CD4-positive, alpha-beta T cell (primary cell): ENCODE data around the gene FBLN5. TPM values are rescaled to one million over a fixed set of nuclear protein-coding genes. Genes with fewer than 3 reads are reported as not detected.
A peak's percentile ranks its signal among the peaks of the same experiment; 100 is the strongest.

Experiments used
- ATAC-seq: fragments of 200-7000 bp; cut with Tn5 transposase; one replicate; pipeline ENCODE4 v1.10.0; 2022; ENCODE audit warnings: mild to moderate bottlenecking; ENCODE audit not compliant: poor library complexity
- CTCF ChIA-PET: fragments of 350-600 bp; sonication (Branson Sonifier 250); formaldehyde crosslinking; loops from one replicate; lab custom pipeline; 2021; ENCODE audit warnings: antibody characterized with exemption, inconsistent platforms; lab: Charles Lee
- POLR2A ChIA-PET: fragments of 350-600 bp; sonication (Branson Sonifier 250); formaldehyde crosslinking; loops from one replicate; lab custom pipeline; 2021; ENCODE audit warnings: antibody characterized with exemption, inconsistent platforms; lab: Charles Lee
- DNase-seq, 14 experiments: peaks; one replicate each; pipeline ENCODE4 v3.0.0-alpha.2; 2013 to 2020; ENCODE audit warnings: mixed read lengths in 2 of 14
- H3K27ac ChIP-seq, 2 donors: one replicate each; pipeline versions ENCODE4 v1.5.1 to v1.7.0; 2013; ENCODE audit warnings: low read length in 2 of 2, low read depth in 1 of 2, mild to moderate bottlenecking in 1 of 2
- H3K27me3 ChIP-seq, 2 experiments: 1 replicate in 1 of 2; 2 replicates in 1 of 2; pipeline versions ENCODE4 v1.6.1 to v1.7.0; 2013; ENCODE audit warnings: low read length in 2 of 2, control low read depth in 1 of 2, mild to moderate bottlenecking in 1 of 2, moderate library complexity in 1 of 2; ENCODE audit not compliant: insufficient read depth in 2 of 2, control insufficient read depth in 1 of 2
- H3K36me3 ChIP-seq: one replicate; pipeline ENCODE4 v1.6.1; 2013; ENCODE audit warnings: low read length, control low read depth; ENCODE audit not compliant: insufficient read depth
- H3K4me1 ChIP-seq: one replicate; pipeline ENCODE4 v1.6.1; 2013; ENCODE audit warnings: low read length, control low read depth; ENCODE audit not compliant: insufficient read depth
- H3K4me3 ChIP-seq: one replicate; pipeline ENCODE4 v1.5.1; 2013; ENCODE audit warnings: mild to moderate bottlenecking, low read length, moderate library complexity
- H3K9me3 ChIP-seq, 2 experiments: 1 replicate in 1 of 2; 2 replicates in 1 of 2; pipeline versions ENCODE4 v1.6.1 to v1.7.0; 2013; ENCODE audit warnings: low read length in 2 of 2, mild to moderate bottlenecking in 2 of 2, control low read depth in 1 of 2, moderate library complexity in 1 of 2; ENCODE audit not compliant: control insufficient read depth in 1 of 2, insufficient read depth in 1 of 2
- H3K27ac Mint-ChIP-seq: one replicate; pipeline ENCODE4 v1.8.0; 2020; ENCODE audit warnings: mixed read lengths
- H3K27me3 Mint-ChIP-seq: one replicate; pipeline ENCODE4 v1.8.0; 2021; ENCODE audit warnings: mixed read lengths
- H3K36me3 Mint-ChIP-seq: one replicate; pipeline ENCODE4 v1.8.0; 2021; ENCODE audit warnings: low read depth, mixed read lengths
- H3K4me1 Mint-ChIP-seq: one replicate; pipeline ENCODE4 v1.8.0; 2021; ENCODE audit warnings: low read depth, mixed read lengths
- H3K4me3 Mint-ChIP-seq: one replicate; pipeline ENCODE4 v1.8.0; 2020; ENCODE audit warnings: mild to moderate bottlenecking, mixed read lengths
- H3K9me3 Mint-ChIP-seq: one replicate; pipeline ENCODE4 v1.8.0; 2020; ENCODE audit warnings: mixed read lengths
- intact Hi-C, 2 experiments: fragments of 100-400 bp; cut with DNase I in 1 of 2; cut with micrococcal nuclease in 1 of 2; formaldehyde crosslinking; loops; one replicate each; pipeline versions ENCODE4 v1.15.1 to v1.9.0; 2023 to 2025; cut with DNase I, micrococcal nuclease
- total RNA-seq, 174 experiments: library from RNA in 2 of 174; stranded (reverse) in 2 of 174; gene quantifications; one replicate each; pipeline ENCODE4 v1.2.3 and lab custom pipeline; 2021 to 2026
- TF ChIP-seq, protein P1 (sequence below): fragments of 200-600 bp; IDR thresholded peaks from one replicate; pipeline ENCODE4 v1.8.0; 2022; ENCODE audit warnings: antibody characterized with exemption, mild to moderate bottlenecking

The FBLN5 gene
- total RNA-seq, 2 experiments from 2014 or later, result 1.2 to 1.5 TPM

DNA sequence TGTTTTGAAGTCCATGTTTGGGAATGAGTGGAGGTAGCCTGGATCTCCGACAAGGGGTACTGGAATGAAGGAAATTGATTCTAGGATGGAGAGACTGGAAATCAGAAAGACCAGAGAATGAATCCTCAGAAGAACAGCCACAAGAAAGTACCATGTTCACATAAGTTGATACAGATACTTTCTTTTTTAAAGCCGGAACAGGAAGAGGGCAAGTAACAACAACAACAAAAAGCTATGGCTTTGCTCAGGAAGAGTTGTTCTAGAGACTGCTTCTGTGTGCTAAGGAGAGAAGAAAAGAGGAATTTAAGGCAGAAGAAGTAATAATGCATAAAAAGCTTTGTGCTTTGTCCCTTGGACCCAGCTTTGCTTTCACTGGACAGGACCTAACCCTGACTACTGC lies 86.4 kb downstream of the FBLN5 start:
- ATAC-seq (peak; percentile 65), DNase-seq (peak in 3 of 14 experiments; percentile 41 to 64 (median 45))
- Histone ChIP-seq H3K4me1 (peaks cover 84% of the 10 kb centered on the region), H3K4me3 (peak overlapping the region; percentile 28), H3K27ac (peak overlapping the region; percentile 59 to 84), H3K27me3 (no peaks in the 10 kb centered on the region), H3K9me3 (no peaks in the 10 kb centered on the region), H3K36me3 (peaks cover 74% of the 10 kb centered on the region)
- ChIA-PET CTCF (interaction anchor here (1.1 to 1.2 kb wide), 2 partner anchors 25 to 50 kb away, joined by 4 read pairs; no protein-coding TSS in a partner anchor), POLR2A (interaction anchor here (0.7 to 5.3 kb wide), 11 partner anchors 9 to 620 kb away, joined by 3 to 120 read pairs (median 4); partner anchors contain the start of gene PPP4R3A)
- Mint-ChIP-seq H3K4me1 (peaks cover 90% of the 10 kb centered on the region), H3K36me3 (peaks cover 70% of the 10 kb centered on the region), H3K27ac (peak overlapping the region; percentile 95), H3K27me3 (no peaks in the 10 kb centered on the region), H3K9me3 (no peaks in the 10 kb centered on the region), H3K4me3 (peak overlapping the region; percentile 80)
- TF ChIP-seq, protein P1, sequence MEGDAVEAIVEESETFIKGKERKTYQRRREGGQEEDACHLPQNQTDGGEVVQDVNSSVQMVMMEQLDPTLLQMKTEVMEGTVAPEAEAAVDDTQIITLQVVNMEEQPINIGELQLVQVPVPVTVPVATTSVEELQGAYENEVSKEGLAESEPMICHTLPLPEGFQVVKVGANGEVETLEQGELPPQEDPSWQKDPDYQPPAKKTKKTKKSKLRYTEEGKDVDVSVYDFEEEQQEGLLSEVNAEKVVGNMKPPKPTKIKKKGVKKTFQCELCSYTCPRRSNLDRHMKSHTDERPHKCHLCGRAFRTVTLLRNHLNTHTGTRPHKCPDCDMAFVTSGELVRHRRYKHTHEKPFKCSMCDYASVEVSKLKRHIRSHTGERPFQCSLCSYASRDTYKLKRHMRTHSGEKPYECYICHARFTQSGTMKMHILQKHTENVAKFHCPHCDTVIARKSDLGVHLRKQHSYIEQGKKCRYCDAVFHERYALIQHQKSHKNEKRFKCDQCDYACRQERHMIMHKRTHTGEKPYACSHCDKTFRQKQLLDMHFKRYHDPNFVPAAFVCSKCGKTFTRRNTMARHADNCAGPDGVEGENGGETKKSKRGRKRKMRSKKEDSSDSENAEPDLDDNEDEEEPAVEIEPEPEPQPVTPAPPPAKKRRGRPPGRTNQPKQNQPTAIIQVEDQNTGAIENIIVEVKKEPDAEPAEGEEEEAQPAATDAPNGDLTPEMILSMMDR, result no peak
- intact Hi-C loops, result loop anchor here in 1 of 2 experiments (10.0 kb wide), 1 partner anchor 1466 kb away; the partner anchor contains the start of gene CALM1

DNA sequence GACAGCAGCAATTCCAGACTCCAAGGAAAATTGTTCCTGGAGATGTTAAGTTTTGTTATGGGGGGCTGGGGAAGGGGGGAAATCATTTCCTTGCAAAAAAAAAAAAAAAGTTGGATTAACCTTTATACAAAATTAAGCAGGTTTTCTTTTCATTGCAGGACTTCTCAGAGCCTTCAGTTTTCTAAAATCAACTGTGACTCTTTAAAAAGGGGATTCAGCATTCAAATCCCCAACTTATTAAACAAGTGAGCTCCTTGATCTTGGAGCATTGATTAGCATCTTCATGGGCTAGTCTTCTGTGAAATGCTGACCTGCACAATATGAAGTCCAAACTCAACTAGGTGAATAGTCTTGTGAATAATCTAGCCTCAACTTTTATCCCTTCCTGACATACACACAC lies 87.3 kb downstream of the FBLN5 start:
- intact Hi-C loops, result loop anchor here in 1 of 2 experiments (10.0 kb wide), 1 partner anchor 1465 kb away; the partner anchor contains the start of gene CALM1
- Mint-ChIP-seq H3K4me3 (peak overlapping the region; percentile 42), H3K9me3 (no peaks in the 10 kb centered on the region), H3K36me3 (peaks cover 75% of the 10 kb centered on the region), H3K27me3 (no peaks in the 10 kb centered on the region), H3K4me1 (peaks cover 93% of the 10 kb centered on the region), H3K27ac (peak overlapping the region; percentile 95)
- peaks cover 83% of the 10 kb centered on the region for H3K36me3 ChIP-seq
- peak overlapping the region; percentile 59 to 84 for H3K27ac ChIP-seq
- CTCF ChIA-PET, result interaction anchor here (0.6 to 1.8 kb wide), 3 partner anchors 9 to 1845 kb away, joined by 3 to 5 read pairs (median 4); no protein-coding TSS in a partner anchor
- no peaks in the 10 kb centered on the region for H3K9me3 ChIP-seq
- TF ChIP-seq, protein P1, result no peak
- ATAC-seq (no peak), DNase-seq (no peak)
- H3K4me1 ChIP-seq, result peaks cover 93% of the 10 kb centered on the region
- H3K4me3 ChIP-seq, result no peak overlapping the region
- H3K27me3 ChIP-seq, result no peaks in the 10 kb centered on the region
- POLR2A ChIA-PET, result interaction anchor here (0.6 to 6.7 kb wide), 7 partner anchors 13 to 725 kb away, joined by 3 to 50 read pairs (median 5); partner anchors contain the start of gene TRIP11

DNA sequence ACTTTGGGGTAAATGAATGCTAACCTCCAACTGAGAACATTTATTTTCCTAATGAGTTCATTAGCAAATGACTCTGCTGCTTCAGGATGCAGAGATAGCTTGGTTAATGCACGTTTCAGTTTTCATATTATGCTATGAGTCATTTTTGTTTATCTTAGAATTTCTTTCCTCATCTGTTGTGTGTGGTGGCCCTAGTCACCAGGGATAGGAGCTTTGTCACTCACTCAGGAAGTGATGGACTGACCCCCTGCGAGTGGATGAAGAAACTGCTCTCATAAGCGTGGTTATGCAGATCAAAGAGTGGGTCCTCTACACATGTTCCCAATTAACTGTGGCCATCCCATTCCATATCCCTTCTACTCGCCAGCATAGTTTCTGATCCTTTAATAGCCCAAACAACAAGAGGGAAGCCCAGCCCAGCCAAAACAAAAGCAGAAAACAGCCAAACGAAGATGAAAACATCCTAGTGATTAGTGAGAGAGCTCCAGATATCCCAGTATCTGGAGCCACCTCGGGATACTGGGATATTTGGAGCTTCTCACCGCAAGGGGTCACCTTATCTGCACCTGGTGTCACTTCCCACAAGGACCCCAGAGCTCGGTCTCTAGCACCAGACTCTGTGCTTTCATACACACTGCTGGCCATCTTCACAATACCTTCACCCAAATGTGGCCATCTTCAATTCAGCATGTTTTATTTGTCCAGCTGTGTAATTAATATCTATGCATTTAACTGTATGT lies 88.8 kb downstream of the FBLN5 start:
- peaks cover 86% of the 10 kb centered on the region for H3K36me3 ChIP-seq
- H3K4me3 ChIP-seq, result no peak overlapping the region
- Mint-ChIP-seq H3K27me3 (no peaks in the 10 kb centered on the region), H3K4me3 (peak overlapping the region; percentile 54), H3K36me3 (peaks cover 83% of the 10 kb centered on the region), H3K9me3 (no peaks in the 10 kb centered on the region), H3K4me1 (peaks cover 96% of the 10 kb centered on the region), H3K27ac (peak overlapping the region; percentile 95)
- TF ChIP-seq, protein P1, result no peak
- peak; percentile 32 for ATAC-seq
- ChIA-PET POLR2A (interaction anchor here (1.0 to 6.7 kb wide), 6 partner anchors 8 to 181 kb away, joined by 4 to 50 read pairs (median 7); partner anchors contain the start of genes TC2N and TRIP11), CTCF (interaction anchor here (0.7 to 1.8 kb wide), 3 partner anchors 9 to 14 kb away, joined by 3 to 5 read pairs (median 4); partner anchors contain the start of gene TC2N)
- intact Hi-C loops, result no loop called here
- DNase-seq, result peak in 2 of 14 experiments; percentile 32 to 44
- H3K27ac ChIP-seq, result no peak overlapping the region
- no peaks in the 10 kb centered on the region for H3K27me3 ChIP-seq
- no peaks in the 10 kb centered on the region for H3K9me3 ChIP-seq
- H3K4me1 ChIP-seq, result peaks cover 93% of the 10 kb centered on the region
